HG03103 (cell line): ENCODE measurements around the gene HECTD4.

ENCODE experiments used
- ATAC-seq: cut with Tn5 transposase; IDR thresholded peaks from one replicate; pipeline ENCODE4 v1.9.1; 2021; ENCODE audit warnings: low read depth; ENCODE audit not compliant: unreplicated experiment

The HECTD4 gene

DNA sequence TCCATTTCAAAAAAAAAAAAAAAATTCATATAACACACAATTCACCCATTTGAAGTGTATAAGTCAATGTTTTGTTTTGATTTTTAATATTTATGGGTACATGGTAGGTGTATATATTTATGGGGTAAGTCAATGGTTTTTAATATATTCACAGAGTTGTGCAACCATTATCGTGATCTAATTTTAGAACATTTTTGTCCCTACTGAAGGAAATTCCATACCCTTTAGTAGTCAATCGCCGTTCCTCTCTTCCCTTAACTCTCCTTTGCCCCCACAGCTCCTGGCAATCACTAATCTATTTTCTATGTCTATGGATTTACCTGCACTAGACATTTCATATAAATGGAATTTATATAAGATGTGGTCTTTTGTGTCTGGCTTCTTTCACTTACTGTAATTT, 164.1 kb downstream of the HECTD4 start:
- ATAC-seq, result no peak

DNA sequence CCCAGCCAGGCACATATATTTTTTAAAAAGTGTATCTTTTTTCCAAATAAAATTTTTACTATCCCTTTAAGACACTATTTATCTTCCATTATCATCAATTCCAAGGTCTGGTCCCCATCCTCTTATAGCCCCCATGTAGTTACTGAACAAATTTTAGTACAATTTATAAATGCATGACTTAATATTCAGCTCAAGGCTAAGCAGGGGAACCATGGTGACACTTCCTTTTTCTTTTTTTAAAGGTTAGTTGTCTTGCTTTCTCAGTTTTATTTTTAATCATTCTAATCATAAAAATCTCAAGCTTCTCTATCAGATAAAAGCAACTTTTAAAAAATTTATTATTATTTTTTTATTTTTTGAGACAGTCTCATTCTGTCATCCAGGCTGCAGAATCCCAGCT, 164.6 kb downstream of the HECTD4 start:
- no peak for ATAC-seq

DNA sequence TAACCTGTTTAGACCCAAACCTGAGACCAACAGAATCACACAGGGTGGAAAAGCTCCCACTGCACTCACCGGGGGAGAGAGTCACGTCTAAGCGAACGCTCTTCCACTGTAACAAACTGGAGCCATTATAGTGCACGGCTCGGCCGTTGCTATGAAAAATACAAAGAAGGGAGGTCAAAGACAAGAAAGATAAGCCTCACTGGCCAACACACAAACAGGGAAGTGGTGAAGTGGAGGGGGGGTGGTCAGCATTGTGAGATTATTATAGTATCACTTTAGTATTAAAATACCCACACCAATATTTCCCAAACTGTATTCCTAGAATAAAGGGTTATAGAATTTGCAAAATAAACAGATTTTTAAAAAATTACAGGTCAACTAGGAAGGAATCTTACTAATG, 166.0 kb downstream of the HECTD4 start:
- no peak for ATAC-seq

- ATAC-seq, result no peak
Observed at GRCh38 chr12:112214064-112214463, 168.2 kb downstream of the HECTD4 start.

DNA sequence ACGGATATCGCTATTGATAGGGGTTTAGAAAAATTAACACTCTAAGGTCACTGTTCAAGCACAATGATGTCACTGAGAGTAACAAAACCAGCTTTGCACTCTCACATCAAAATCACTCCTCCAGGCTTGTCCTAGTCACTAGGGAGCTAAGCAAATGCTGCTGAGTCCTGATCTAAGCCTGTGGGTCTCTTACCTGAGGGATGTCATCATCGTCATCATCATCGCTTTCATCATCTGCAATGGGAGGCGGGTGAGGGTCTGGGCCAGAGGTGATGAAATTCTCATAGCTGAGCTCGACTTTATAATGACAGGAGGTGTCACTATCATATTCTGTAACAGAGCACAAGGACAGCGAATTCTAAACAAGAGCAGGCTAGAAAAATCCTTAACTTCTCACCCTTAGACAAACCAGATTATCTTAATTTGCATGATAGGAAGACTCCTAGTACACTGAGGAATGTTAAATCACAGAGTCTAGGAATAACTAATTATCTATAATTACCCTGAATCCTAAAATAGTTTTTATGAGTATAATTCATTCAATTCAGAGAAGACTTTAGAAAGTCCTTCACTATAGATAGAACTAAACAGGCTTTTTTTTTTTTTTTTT, 173.8 kb downstream of the HECTD4 start:
- ATAC-seq, result no peak

GRCh38 chr12:112207397-112207924, 174.8 kb downstream of the HECTD4 start:
- ATAC-seq, result no peak

GRCh38 chr12:112206944-112207343, 175.3 kb downstream of the HECTD4 start:
- ATAC-seq, result no peak

DNA sequence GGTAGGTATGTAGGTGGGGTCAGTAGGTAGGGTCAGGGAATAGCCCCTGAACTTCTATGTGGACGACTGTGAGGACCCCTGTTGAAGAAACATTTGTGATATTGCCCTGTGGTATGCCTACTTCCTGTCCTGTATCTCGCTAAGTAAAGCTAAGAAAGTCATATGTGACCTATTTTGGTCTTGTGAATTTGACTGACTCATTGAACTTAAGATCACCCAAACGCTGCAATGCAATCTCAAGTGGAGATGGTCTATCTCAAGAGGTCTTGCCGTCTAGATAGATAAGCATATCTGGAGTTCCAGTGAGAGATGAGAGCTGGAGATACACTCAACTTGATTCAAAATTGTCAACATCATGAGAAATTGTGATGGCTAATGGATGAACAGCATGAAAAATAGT, 183.1 kb downstream of the HECTD4 start:
- no peak for ATAC-seq

DNA sequence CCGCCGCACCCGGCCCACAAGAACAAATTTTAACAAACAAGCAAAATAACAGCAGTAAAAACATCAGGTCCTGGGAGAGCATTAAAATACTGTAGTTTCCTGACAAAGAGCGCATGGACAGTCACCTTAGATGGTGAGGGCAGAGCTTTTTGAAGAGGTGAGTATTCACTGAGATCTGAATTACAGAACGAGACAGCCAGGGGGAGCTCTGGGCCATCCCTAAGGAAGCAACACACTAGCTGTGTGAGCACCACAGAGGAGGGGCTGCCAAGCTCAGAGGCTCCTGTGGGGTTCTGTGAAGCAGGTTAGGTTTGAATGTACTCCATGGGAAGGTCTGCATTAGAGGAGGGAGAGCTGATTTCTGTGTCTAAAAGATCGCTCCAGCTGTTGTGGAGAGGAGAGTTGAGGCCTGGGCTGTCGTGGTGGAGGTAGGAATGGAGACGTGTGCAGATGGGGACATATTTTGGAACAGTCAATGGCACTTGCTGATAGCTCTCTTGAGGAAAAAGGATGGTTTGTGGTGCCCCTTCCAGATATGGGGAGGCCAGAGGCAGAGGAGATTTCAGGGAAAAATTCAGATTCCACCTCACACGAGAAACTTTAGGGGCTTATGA, 184.0 kb downstream of the HECTD4 start:
- no peak for ATAC-seq

DNA sequence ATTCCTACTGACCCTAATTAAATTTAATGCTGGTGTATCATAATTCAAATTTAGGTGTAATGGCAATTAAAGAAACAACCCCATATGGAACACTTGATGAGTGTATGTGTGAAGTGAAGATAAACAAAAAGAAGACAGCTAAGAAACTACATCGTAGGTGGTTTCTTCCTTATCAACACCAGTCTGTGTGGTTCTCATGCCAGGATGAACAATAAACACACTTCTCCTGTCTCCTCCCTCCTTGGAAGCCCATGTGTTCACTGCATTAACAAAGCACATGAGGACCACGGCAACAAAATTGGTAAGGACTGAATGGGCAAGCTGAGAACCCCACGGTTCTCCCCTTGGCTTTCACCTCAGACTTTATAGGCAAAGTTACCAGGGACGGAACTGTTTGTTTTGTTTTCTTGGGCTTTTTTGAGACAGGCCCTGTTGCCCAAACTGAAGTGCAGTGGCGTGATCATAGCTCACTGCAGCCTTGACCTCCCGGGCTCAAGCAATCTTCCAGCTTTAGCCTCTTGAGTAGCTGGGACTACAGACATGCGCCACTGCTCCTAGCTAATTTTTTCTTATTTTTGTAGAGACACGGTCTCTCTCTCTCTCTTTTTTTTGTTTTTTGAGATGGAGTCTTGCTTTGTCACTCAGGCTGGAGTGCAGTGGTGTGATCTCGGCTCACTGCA, 185.9 kb downstream of the HECTD4 start:
- no peak for ATAC-seq

GRCh38 chr12:112194601-112195247, 187.5 kb downstream of the HECTD4 start:
- no peak for ATAC-seq

DNA sequence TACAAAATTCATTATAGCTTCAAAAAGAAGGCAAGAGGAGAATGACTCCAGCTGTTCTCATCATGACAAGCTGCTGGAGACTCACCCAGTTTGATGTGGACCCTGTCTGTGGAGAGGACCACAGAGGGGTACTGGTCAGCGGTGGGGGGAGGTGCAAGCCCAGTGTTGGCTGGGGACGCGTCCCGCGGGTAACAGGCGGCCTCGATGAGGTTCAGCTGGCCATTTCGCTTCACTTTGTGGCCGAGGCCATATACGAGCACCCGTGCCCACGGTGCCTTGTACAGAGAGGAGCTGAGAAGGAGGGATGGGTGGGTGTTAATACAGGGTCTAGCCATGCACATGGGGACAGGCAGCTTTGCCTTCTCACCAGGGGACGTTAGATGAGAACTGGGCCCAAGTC, 189.8 kb downstream of the HECTD4 start:
- ATAC-seq, result no peak

GRCh38 chr12:112191840-112192321, 190.3 kb downstream of the HECTD4 start:
- ATAC-seq, result no peak

DNA sequence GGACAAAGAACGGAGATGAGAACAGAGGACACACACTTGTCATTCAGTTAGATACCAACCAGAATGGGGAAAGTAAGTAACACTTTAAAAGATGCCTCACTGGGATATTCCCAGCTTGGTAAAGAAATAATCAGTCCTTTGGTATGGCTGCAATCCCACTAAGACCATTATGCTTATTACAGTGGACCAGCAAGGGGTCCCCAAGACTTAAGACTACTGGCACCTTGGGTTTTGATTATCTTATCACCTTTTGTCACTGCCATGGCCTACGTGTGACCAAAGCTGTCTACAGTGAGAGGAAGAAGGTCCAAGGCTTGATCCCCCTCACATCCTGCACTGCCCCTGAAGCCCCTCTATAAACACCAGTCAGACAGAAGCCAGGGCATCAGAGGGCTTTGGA, 191.0 kb downstream of the HECTD4 start:
- ATAC-seq, result no peak

DNA sequence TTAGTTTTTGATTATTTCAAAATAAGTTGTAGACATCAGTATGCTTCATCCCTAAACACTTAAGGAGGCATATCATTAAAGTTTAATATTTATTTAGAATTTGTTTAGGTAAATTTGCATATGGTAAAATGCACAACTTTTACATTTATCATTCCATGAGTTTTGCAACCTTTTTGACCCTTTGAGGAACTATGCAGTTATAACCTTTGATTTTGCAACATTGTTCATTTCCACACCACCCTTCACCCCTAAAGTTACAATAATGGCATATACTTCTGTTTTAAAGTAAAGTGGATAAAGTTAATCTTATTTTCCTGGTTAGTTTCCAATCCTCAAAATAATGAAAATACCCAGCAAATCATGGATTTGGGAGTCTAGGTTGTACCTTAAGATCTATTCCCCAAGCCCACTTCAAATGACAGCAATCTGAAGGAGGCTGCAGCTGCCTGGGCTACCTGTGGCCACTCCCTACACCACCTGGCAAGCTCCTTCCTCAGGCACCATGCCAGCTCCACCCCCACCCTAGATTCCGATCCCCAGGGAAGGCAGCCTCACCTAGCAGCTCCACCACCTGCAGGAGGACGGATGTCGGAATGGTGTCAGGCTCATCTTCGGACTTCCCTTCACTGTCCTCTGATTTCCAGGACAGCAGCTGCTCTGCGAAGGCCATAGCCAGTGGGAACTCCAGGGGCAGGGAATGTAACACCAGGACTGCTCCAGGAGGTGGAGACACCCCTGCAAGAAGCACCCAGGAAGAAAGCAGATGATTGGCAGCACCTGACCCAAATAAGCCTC, 191.8 kb downstream of the HECTD4 start:
- no peak for ATAC-seq

- ATAC-seq, result no peak
Observed at GRCh38 chr12:112188130-112188830, 194.0 kb downstream of the HECTD4 start.

DNA sequence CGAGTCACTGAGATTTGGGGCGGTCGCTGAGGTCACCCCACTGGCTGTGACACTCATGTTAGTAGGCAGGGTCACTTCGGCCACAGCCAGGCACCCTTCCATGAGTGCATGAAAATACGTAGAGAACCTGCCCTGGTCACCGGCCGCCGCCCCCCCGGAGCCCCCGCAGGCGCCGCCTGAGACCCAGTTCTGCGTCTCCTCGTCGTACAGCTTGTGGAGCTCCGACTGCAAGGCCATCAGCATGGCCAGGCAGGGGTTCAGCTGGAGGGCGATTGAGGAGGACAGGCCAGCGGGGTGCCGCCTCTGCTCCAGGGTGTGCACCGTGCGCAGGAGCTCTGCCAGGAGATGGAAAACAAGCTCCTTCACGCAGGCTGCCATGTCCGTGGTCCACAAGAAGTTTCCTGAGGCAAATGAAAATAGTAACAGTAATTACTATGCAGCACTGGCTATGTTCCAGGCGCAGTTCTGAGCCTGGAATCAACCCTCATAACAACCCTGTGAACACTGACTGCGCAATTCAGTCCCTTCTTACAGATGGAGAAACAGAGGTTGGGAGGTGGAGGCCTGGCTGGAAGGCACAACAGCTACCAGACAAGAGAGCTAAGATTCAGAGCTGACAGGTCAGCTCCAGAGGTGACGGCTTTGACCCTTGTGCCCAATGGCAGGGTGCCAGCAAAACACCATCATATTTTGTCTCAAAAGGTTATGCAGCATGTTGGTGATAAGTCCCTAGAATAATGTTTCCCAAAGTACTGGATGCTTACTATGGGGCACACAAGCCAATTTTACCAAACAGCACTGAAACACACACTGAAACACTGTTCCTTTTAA, 196.9 kb downstream of the HECTD4 start:
- no peak for ATAC-seq

GRCh38 chr12:112184056-112184887, 198.0 kb downstream of the HECTD4 start:
- no peak for ATAC-seq
